ENCODE data around the gene SERPINE2.

GRCh38 chr2:224016963-224017362 is 22.1 kb downstream of the SERPINE2 start:
- TF ChIP-seq POLR2A (IDR thresholded peaks at IDR 0.05), result no peak
- TF ChIP-seq CTCF (IDR thresholded peaks at IDR 0.05), result no peak

All from tibial nerve (tissue), 3 donors.